GM23338 (cell line): ENCODE data around the gene AAR2.
A peak's percentile ranks its signal among the peaks of the same experiment; 100 is the strongest.

Source experiments
- JUNB ChIP-seq: IDR thresholded peaks from one replicate; pipeline ENCODE4 v1.6.1; 2016; ENCODE audit warnings: antibody characterized with exemption; ENCODE audit not compliant: unreplicated experiment
- NANOG ChIP-seq: IDR thresholded peaks from 2 replicates; pipeline ENCODE4 v1.6.1; 2016; ENCODE audit warnings: antibody characterized with exemption, borderline replicate concordance
- TF ChIP-seq, protein P1 (sequence below), 2 experiments: fragments of 200-600 bp in 1 of 2; sonication (generic) in 1 of 2; conservative IDR thresholded peaks; 2 replicates each; pipeline versions ENCODE4 v1.5.1 to v1.6.1; 2016 to 2017; ENCODE audit warnings: antibody characterized with exemption in 2 of 2, low read depth in 2 of 2, mild to moderate bottlenecking in 2 of 2, moderate library complexity in 1 of 2
- TF ChIP-seq, protein P2 (sequence below): IDR thresholded peaks from one replicate; pipeline ENCODE4 v1.6.1; 2018; ENCODE audit warnings: antibody characterized with exemption; ENCODE audit not compliant: unreplicated experiment

DNA sequence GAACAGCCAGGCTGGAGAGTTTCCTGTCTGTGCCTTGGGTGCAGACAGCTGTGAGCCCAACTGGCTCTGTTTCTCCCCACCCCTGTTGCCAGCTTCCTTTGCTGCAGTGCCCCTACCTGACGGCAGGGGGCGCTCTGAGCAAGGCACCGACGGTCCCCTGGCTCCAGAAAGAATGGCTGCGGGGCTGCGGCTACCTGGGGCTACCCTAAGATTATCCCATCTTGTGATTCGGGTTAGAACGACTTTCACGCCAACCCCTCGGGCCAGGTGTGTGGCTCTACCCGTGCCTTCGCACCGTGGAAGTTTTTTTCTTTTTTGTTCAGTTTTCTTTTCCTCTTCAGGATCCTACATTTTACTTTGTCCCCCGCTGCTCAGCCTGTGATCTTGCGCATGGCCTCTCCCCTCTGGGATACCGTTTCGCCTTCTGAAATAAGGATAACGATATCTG is 33.4 kb upstream of the AAR2 start:
- TF ChIP-seq, protein P1, sequence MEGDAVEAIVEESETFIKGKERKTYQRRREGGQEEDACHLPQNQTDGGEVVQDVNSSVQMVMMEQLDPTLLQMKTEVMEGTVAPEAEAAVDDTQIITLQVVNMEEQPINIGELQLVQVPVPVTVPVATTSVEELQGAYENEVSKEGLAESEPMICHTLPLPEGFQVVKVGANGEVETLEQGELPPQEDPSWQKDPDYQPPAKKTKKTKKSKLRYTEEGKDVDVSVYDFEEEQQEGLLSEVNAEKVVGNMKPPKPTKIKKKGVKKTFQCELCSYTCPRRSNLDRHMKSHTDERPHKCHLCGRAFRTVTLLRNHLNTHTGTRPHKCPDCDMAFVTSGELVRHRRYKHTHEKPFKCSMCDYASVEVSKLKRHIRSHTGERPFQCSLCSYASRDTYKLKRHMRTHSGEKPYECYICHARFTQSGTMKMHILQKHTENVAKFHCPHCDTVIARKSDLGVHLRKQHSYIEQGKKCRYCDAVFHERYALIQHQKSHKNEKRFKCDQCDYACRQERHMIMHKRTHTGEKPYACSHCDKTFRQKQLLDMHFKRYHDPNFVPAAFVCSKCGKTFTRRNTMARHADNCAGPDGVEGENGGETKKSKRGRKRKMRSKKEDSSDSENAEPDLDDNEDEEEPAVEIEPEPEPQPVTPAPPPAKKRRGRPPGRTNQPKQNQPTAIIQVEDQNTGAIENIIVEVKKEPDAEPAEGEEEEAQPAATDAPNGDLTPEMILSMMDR (conservative IDR thresholded peaks at IDR 0.05; ENCODE audit: low read depth in 2 of 2): peak; percentile 95 to 99
- TF ChIP-seq, protein P2, sequence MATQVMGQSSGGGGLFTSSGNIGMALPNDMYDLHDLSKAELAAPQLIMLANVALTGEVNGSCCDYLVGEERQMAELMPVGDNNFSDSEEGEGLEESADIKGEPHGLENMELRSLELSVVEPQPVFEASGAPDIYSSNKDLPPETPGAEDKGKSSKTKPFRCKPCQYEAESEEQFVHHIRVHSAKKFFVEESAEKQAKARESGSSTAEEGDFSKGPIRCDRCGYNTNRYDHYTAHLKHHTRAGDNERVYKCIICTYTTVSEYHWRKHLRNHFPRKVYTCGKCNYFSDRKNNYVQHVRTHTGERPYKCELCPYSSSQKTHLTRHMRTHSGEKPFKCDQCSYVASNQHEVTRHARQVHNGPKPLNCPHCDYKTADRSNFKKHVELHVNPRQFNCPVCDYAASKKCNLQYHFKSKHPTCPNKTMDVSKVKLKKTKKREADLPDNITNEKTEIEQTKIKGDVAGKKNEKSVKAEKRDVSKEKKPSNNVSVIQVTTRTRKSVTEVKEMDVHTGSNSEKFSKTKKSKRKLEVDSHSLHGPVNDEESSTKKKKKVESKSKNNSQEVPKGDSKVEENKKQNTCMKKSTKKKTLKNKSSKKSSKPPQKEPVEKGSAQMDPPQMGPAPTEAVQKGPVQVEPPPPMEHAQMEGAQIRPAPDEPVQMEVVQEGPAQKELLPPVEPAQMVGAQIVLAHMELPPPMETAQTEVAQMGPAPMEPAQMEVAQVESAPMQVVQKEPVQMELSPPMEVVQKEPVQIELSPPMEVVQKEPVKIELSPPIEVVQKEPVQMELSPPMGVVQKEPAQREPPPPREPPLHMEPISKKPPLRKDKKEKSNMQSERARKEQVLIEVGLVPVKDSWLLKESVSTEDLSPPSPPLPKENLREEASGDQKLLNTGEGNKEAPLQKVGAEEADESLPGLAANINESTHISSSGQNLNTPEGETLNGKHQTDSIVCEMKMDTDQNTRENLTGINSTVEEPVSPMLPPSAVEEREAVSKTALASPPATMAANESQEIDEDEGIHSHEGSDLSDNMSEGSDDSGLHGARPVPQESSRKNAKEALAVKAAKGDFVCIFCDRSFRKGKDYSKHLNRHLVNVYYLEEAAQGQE: no peak
- TF ChIP-seq NANOG: no peak
- no peak for TF ChIP-seq JUNB
